Measurements from ENCODE around the gene LAMC2.
"Not testable (repeated sequence)": the region's sequence is repeated elsewhere in the genome, so short reads cannot be mapped to it uniquely, and the experiment has no call there.

The LAMC2 gene

GRCh38 chr1:183239793-183240525 lies 53.9 kb downstream of the LAMC2 start:
- DNase-seq: no peak

- DNase-seq: no peak
These were observed 54.4 kb downstream of the LAMC2 start for GRCh38 chr1:183240526-183240825.

- DNase-seq: not testable (repeated sequence)
These were observed 54.8 kb downstream of the LAMC2 start for GRCh38 chr1:183240853-183241252.

GRCh38 chr1:183241471-183241870 lies 55.4 kb downstream of the LAMC2 start:
- DNase-seq: no peak

- DNase-seq: no peak
These were observed 56.5 kb downstream of the LAMC2 start for GRCh38 chr1:183242556-183242955.

- DNase-seq: no peak
These were observed 57.3 kb downstream of the LAMC2 start for GRCh38 chr1:183243161-183244050.

GRCh38 chr1:183244466-183244865 lies 58.4 kb downstream of the LAMC2 start:
- no peak for DNase-seq

GRCh38 chr1:183245357-183245756 lies 59.3 kb downstream of the LAMC2 start:
- no peak for DNase-seq

- no peak for DNase-seq
These were observed 60.4 kb downstream of the LAMC2 start for GRCh38 chr1:183246436-183246835.

GRCh38 chr1:183247066-183247465 lies 61.0 kb downstream of the LAMC2 start:
- DNase-seq: no peak

GRCh38 chr1:183247484-183247883 lies 61.4 kb downstream of the LAMC2 start:
- no peak for DNase-seq

- no peak for DNase-seq
These were observed 61.9 kb downstream of the LAMC2 start for GRCh38 chr1:183247931-183248330.

- DNase-seq: no peak
These were observed 63.1 kb downstream of the LAMC2 start for GRCh38 chr1:183248989-183249691.

GRCh38 chr1:183249941-183250452 lies 63.9 kb downstream of the LAMC2 start:
- DNase-seq: no peak

- no peak for DNase-seq
These were observed 65.3 kb downstream of the LAMC2 start for GRCh38 chr1:183251101-183251958.

GRCh38 chr1:183251959-183252450 lies 65.9 kb downstream of the LAMC2 start:
- no peak for DNase-seq

GRCh38 chr1:183255073-183255472 lies 69.0 kb downstream of the LAMC2 start:
- DNase-seq: no peak

- no peak for DNase-seq
These were observed 73.9 kb downstream of the LAMC2 start for GRCh38 chr1:183259924-183260323.

GRCh38 chr1:183262628-183263200 lies 76.7 kb downstream of the LAMC2 start:
- no peak for DNase-seq

- no peak for DNase-seq
These were observed 78.0 kb downstream of the LAMC2 start for GRCh38 chr1:183263886-183264602.

Measured in activated CD4-positive, alpha-beta T cell treated with anti-CD3 and anti-CD28 coated beads, Interleukin-2, amount 50 U/mL, for 1 hour (primary cell).